HEK293 (cell line): ENCODE data around the gene GATAD2A.

Source experiments
- CTCF ChIP-seq: fragments of 450-650 bp; formaldehyde crosslinking; IDR thresholded peaks from 2 replicates; pipeline ENCODE4 v1.5.1; 2016; ENCODE audit warnings: missing biosample characterization, missing genetic modification characterization
- PRDM10 ChIP-seq: fragments of 450-650 bp; formaldehyde crosslinking; IDR thresholded peaks from 2 replicates; pipeline ENCODE4 v1.5.1; 2016; ENCODE audit warnings: missing biosample characterization, missing genetic modification characterization
- REST ChIP-seq: fragments of 450-650 bp; formaldehyde crosslinking; IDR thresholded peaks from 2 replicates; pipeline ENCODE4 v1.5.1; 2016; ENCODE audit warnings: missing biosample characterization, missing genetic modification characterization
- SP2 ChIP-seq: fragments of 450-650 bp; formaldehyde crosslinking; IDR thresholded peaks from 2 replicates; pipeline ENCODE4 v1.5.1; 2016; ENCODE audit warnings: missing biosample characterization, missing genetic modification characterization
- ZBTB48 ChIP-seq: fragments of 450-650 bp; formaldehyde crosslinking; IDR thresholded peaks from 2 replicates; pipeline ENCODE4 v1.5.1; 2016; ENCODE audit warnings: missing biosample characterization, missing genetic modification characterization
- ZNF184 ChIP-seq: fragments of 450-650 bp; IDR thresholded peaks from 2 replicates; pipeline ENCODE4 v1.5.1; 2018; ENCODE audit warnings: missing biosample characterization, mild to moderate bottlenecking, missing genetic modification characterization
- ZNF274 ChIP-seq, 2 experiments: fragments of 200-500 bp in 1 of 2; fragments of 450-650 bp in 1 of 2; sonication (Bioruptor generic) in 1 of 2; formaldehyde crosslinking in 1 of 2; IDR thresholded peaks; 2 replicates each; pipeline versions ENCODE4 v1.5.1 to v1.6.1; 2014 to 2016; ENCODE audit warnings: borderline replicate concordance in 1 of 2, inconsistent platforms in 1 of 2, low read length in 1 of 2, missing biosample characterization in 1 of 2, missing genetic modification characterization in 1 of 2
- ZNF473 ChIP-seq: fragments of 450-650 bp; formaldehyde crosslinking; IDR thresholded peaks from 2 replicates; pipeline ENCODE4 v1.5.1; 2017; ENCODE audit warnings: missing biosample characterization, missing genetic modification characterization
- ZNF501 ChIP-seq: fragments of 450-650 bp; formaldehyde crosslinking; IDR thresholded peaks from 2 replicates; pipeline ENCODE4 v1.5.1; 2016; ENCODE audit warnings: missing biosample characterization, missing genetic modification characterization
- ZNF629 ChIP-seq: fragments of 450-650 bp; formaldehyde crosslinking; IDR thresholded peaks from 2 replicates; pipeline ENCODE4 v1.5.1; 2017; ENCODE audit warnings: missing biosample characterization, missing genetic modification characterization
- ZNF645 ChIP-seq: fragments of 450-650 bp; formaldehyde crosslinking; IDR thresholded peaks from 2 replicates; pipeline ENCODE4; 2016; ENCODE audit warnings: missing biosample characterization, missing genetic modification characterization
- TF ChIP-seq, protein P1 (sequence below): fragments of 450-650 bp; formaldehyde crosslinking; IDR thresholded peaks from 2 replicates; pipeline ENCODE4 v1.5.1; 2017; ENCODE audit warnings: missing biosample characterization, mild to moderate bottlenecking, missing genetic modification characterization, moderate library complexity

DNA sequence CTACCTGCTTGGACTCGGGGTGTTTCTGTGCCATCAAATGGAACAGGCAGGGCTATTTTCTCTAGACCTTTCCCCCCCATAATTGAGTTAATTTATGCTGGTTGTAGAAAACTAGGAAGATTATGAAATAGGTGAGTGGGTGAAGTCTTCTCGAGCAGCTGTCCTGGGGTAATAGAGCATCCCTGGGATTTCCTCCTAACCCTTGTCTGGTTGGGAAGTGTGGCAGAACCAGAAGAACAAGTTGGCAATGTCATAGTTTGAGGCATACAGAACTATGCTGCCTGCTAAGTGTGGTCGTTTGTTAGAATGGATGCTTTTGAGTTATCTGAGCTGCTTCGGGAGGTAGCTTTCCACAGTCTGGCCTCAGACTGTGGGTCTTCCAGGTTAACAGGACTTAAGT lies 3.7 kb downstream of the GATAD2A start:
- TF ChIP-seq ZNF274 (IDR thresholded peaks at IDR 0.05; ENCODE audit: low read length) (no peak), ZNF274 (tag by site-specific recombination; IDR thresholded peaks at IDR 0.05; ENCODE audit: borderline replicate concordance) (no peak), CTCF (tag by site-specific recombination) (no peak), ZBTB48 (tag by site-specific recombination) (no peak), SP2 (no peak), PRDM10 (no peak), REST (tag by site-specific recombination) (no peak), ZNF645 (tag by site-specific recombination) (no peak), ZNF629 (tag by site-specific recombination) (no peak), ZNF184 (tag by site-specific recombination) (no peak), ZNF501 (tag by site-specific recombination) (no peak), ZNF473 (tag by site-specific recombination) (no peak)
- TF ChIP-seq, protein P1, sequence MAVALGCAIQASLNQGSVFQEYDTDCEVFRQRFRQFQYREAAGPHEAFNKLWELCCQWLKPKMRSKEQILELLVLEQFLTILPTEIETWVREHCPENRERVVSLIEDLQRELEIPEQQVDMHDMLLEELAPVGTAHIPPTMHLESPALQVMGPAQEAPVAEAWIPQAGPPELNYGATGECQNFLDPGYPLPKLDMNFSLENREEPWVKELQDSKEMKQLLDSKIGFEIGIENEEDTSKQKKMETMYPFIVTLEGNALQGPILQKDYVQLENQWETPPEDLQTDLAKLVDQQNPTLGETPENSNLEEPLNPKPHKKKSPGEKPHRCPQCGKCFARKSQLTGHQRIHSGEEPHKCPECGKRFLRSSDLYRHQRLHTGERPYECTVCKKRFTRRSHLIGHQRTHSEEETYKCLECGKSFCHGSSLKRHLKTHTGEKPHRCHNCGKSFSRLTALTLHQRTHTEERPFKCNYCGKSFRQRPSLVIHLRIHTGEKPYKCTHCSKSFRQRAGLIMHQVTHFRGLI (tag by site-specific recombination) = no peak
